Myometrial cell (primary cell): Measurements from ENCODE around the gene POLR2J2. TPM values are rescaled to one million over a fixed set of nuclear protein-coding genes. Genes with fewer than 3 reads are reported as not detected.

ENCODE experiments used
- total RNA-seq: library from RNA; depleted of rRNA; stranded (reverse); fragments of >200 nt; gene quantifications from 2 replicates; pipeline ENCODE4 v1.2.3, GENCODE V29; 2015

POLR2J2 gene
- not detected in 2 replicates for total RNA-seq

GRCh38 chr7:102671166-102671955 lies at the start of gene POLR2J2:
TSS of gene POLR2J2 (minus strand) at chr7:102671663. CDS start at chr7:102671601, 62 bp downstream.

GRCh38 chr7:102649924-102650323 lies 21.5 kb downstream of the POLR2J2 start, which contains the start of gene SPDYE2B:
TSS of gene SPDYE2B (plus strand) at chr7:102650319. CDS start at chr7:102652349, 2,030 bp downstream.

GRCh38 chr7:102642691-102643090 lies 28.8 kb downstream of the POLR2J2 start, which contains the start of gene UPK3BL1:
TSS of gene UPK3BL1 (minus strand) at chr7:102642791. CDS start at chr7:102642741, 50 bp downstream.

GRCh38 chr7:102616507-102617125 lies 54.8 kb downstream of the POLR2J2 start, which contains the start of gene RASA4:
TSS of gene RASA4 (minus strand) at chr7:102616756. CDS start at chr7:102616689, 67 bp downstream.

Other genes starting within 250 kb of the POLR2J2 start
- gene ORAI2, start 238.1 kb downstream of the POLR2J2 start, total RNA-seq: 60.5 and 76.4 TPM in 2 replicates
- gene ALKBH4, start 206.8 kb downstream of the POLR2J2 start, total RNA-seq: 10.3 and 42.7 TPM in 2 replicates
- gene LRWD1, start 206.7 kb downstream of the POLR2J2 start, total RNA-seq: 12.4 and 20.9 TPM in 2 replicates
- gene POLR2J, start 192.7 kb downstream of the POLR2J2 start, total RNA-seq: 10.3 and 14.4 TPM in 2 replicates
- gene RASA4B, start 153.9 kb downstream of the POLR2J2 start, total RNA-seq: 3.2 and 5.8 TPM in 2 replicates
- gene UPK3BL2, start 128.0 kb downstream of the POLR2J2 start, total RNA-seq: not detected in 2 replicates
- not detected in 2 replicates for gene SPDYE2, start 120.4 kb downstream of the POLR2J2 start, total RNA-seq
- 3.2 and 10.3 TPM in 2 replicates for gene POLR2J3, start 99.1 kb downstream of the POLR2J2 start, total RNA-seq
- gene RASA4, start 54.9 kb downstream of the POLR2J2 start, total RNA-seq: 2.6 and 3.9 TPM in 2 replicates
- 31.4 and 35.5 TPM in 2 replicates for gene UPK3BL1, start 28.9 kb downstream of the POLR2J2 start, total RNA-seq
- not detected in 2 replicates for gene SPDYE2B, start 21.3 kb downstream of the POLR2J2 start, total RNA-seq
- gene FAM185A, start 77.3 kb upstream of the POLR2J2 start, total RNA-seq: 3.5 and 8.1 TPM in 2 replicates
- gene LRRC17, start 241.3 kb upstream of the POLR2J2 start, total RNA-seq: 104 and 108 TPM in 2 replicates